ENCODE results near the gene HRC.
"Not testable (repeated sequence)": the region's sequence is repeated elsewhere in the genome, so short reads cannot be mapped to it uniquely, and the experiment has no call there.

Gene HRC

DNA sequence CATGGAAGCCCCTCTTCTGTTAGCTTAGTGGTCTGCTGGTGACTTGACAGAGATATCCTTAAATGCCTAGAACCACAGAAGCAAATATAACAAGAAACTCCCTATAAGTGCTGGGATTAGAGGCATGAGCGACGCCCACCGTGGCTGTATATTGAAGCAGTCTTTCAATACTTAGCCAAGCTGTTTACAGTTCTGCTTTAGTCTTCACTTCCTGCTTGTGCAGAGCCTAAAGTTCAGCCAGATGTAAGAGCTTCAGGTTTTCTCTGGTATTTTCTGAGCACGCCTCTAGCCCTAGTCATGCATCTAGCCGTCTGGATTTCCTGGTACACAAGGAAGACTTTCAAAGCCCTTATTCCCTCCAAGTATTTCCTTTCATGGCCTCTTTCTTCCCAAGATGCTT is 30.9 kb upstream of the HRC start:
- DNase-seq, result no peak
- Histone ChIP-seq H3K4me3 (ENCODE audit: insufficient read depth, low read depth, low read length, poor library complexity, severe bottlenecking) (no peak overlapping the region), H3K9me3 (ENCODE audit: control insufficient read depth, low read length) (no peaks in the 10 kb centered on the region), H3K27me3 (replicated peaks; ENCODE audit: control insufficient read depth, insufficient read depth, low read length, poor library complexity, severe bottlenecking) (no peaks in the 10 kb centered on the region), H3K4me1 (ENCODE audit: control insufficient read depth, insufficient read depth, low read length, poor library complexity, severe bottlenecking) (peaks cover 9% of the 10 kb centered on the region), H3K36me3 (ENCODE audit: control insufficient read depth, insufficient read depth, low read length) (no peaks in the 10 kb centered on the region), H3K27ac (ENCODE audit: insufficient read depth, low read length, poor library complexity, severe bottlenecking) (no peak overlapping the region)

DNA sequence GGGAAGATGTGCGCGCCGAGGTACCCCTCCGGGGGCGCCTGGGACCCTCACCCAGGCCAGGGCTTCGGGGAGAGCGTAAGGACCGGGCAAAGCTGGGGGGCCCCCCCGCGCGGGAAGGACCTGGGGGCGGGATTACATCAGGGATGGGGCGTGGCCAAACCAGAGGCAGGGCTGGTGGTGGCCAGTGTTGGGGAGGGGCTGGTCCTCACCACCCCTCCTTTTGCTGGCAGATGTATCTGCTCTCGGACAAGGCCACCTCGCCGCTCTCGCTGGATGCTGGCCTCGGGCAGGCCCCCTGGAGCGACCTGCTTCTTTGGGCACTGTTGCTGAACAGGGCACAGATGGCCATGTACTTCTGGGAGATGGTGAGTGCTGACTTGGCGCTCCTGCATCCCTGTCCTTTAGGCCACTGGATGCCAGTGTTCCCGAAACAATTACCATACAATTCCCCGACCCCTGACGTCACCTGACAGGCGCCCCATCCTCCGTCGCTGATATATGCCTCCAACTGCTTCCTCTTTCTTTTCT is 27.7 kb upstream of the HRC start:
- Histone ChIP-seq H3K27me3 (replicated peaks; ENCODE audit: control insufficient read depth, insufficient read depth, low read length, poor library complexity, severe bottlenecking) (no peaks in the 10 kb centered on the region), H3K9me3 (ENCODE audit: control insufficient read depth, low read length) (no peaks in the 10 kb centered on the region), H3K36me3 (ENCODE audit: control insufficient read depth, insufficient read depth, low read length) (no peaks in the 10 kb centered on the region), H3K4me1 (ENCODE audit: control insufficient read depth, insufficient read depth, low read length, poor library complexity, severe bottlenecking) (no peaks in the 10 kb centered on the region), H3K4me3 (ENCODE audit: insufficient read depth, low read depth, low read length, poor library complexity, severe bottlenecking) (no peak overlapping the region), H3K27ac (ENCODE audit: insufficient read depth, low read length, poor library complexity, severe bottlenecking) (no peak overlapping the region)
- DNase-seq, result no peak

DNA sequence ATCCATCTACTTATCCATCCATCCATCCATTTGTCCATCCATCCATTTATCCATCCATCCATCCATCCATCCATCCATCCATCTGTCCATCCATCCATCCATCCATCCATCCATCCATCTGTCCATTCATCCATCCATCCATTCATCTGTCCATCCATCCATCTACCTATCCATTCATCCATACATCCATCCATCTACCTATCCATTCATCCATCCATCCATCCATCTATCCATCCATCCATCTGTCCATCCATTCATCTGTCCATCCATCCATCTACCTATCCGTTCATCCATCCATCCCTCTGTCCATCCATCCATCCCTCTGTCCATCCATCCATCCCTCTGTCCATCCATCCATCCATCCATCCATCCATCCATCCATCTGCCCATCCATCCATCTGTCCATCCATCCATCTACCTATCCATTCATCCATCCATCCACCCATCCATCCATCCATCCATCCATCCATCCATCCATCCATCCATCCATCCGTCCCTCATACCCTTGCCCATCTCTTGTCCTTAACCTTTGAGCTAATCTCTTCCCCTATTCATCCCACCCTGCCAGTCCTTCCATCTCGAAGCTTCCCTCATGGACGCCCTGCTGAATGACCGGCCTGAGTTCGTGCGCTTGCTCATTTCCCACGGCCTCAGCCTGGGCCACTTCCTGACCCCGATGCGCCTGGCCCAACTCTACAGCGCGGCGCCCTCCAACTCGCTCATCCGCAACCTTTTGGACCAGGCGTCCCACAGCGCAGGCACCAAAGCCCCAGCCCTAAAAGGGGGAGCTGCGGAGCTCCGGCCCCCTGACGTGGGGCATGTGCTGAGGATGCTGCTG is 27.0 kb upstream of the HRC start:
- not testable (repeated sequence) for H3K36me3 ChIP-seq (ENCODE audit: control insufficient read depth, insufficient read depth, low read length); H3K4me1 ChIP-seq (ENCODE audit: control insufficient read depth, insufficient read depth, low read length, poor library complexity, severe bottlenecking); H3K4me3 ChIP-seq (ENCODE audit: insufficient read depth, low read depth, low read length, poor library complexity, severe bottlenecking); H3K9me3 ChIP-seq (ENCODE audit: control insufficient read depth, low read length); DNase-seq; H3K27me3 ChIP-seq (replicated peaks; ENCODE audit: control insufficient read depth, insufficient read depth, low read length, poor library complexity, severe bottlenecking); H3K27ac ChIP-seq (ENCODE audit: insufficient read depth, low read length, poor library complexity, severe bottlenecking)

DNA sequence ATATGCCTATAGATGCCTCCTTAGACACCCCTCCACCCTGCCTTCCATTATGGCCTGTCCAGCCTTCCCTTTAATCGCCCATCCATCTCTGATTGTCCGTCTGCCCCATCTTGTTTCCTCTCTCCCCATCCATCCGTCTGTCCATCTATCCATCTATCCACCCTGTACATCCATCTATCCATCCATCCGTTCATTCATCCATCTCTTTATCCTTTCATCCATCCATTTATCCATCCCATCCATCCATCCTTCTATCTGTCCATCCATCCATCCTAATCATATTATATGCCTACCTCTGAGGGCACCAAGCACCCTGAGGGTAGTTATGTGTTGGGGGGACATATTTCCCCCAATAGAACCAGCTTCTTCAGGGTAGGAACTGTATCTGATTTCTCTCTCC is 25.5 kb upstream of the HRC start:
- Histone ChIP-seq H3K9me3 (ENCODE audit: control insufficient read depth, low read length) (no peaks in the 10 kb centered on the region), H3K4me3 (ENCODE audit: insufficient read depth, low read depth, low read length, poor library complexity, severe bottlenecking) (no peak overlapping the region), H3K27me3 (replicated peaks; ENCODE audit: control insufficient read depth, insufficient read depth, low read length, poor library complexity, severe bottlenecking) (no peaks in the 10 kb centered on the region), H3K4me1 (ENCODE audit: control insufficient read depth, insufficient read depth, low read length, poor library complexity, severe bottlenecking) (no peaks in the 10 kb centered on the region), H3K27ac (ENCODE audit: insufficient read depth, low read length, poor library complexity, severe bottlenecking) (no peak overlapping the region), H3K36me3 (ENCODE audit: control insufficient read depth, insufficient read depth, low read length) (no peaks in the 10 kb centered on the region)
- DNase-seq, result no peak

DNA sequence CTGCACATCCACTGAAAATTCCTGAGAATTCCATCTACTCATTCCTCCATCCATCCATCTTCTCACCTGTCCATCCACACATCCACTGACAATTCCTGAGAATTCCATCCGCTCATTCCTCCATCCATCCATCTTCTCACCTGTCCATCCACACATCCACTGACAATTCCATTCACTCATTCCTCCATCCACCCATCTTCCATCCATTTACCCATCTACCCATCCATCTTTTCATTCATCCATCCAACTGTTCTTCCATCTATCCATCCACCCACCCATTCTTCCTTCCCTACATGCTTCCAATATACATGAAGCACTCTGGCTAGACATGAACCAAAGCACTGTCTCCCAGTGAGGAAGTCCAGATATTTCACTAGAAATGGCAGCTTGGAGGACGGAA is 18.0 kb upstream of the HRC start:
- H3K4me1 ChIP-seq (ENCODE audit: control insufficient read depth, insufficient read depth, low read length, poor library complexity, severe bottlenecking), result no peaks in the 10 kb centered on the region
- H3K4me3 ChIP-seq (ENCODE audit: insufficient read depth, low read depth, low read length, poor library complexity, severe bottlenecking), result no peak overlapping the region
- no peak overlapping the region for H3K27ac ChIP-seq (ENCODE audit: insufficient read depth, low read length, poor library complexity, severe bottlenecking)
- H3K27me3 ChIP-seq (replicated peaks; ENCODE audit: control insufficient read depth, insufficient read depth, low read length, poor library complexity, severe bottlenecking), result no peaks in the 10 kb centered on the region
- no peak for DNase-seq
- H3K9me3 ChIP-seq (ENCODE audit: control insufficient read depth, low read length), result no peaks in the 10 kb centered on the region
- no peaks in the 10 kb centered on the region for H3K36me3 ChIP-seq (ENCODE audit: control insufficient read depth, insufficient read depth, low read length)

DNA sequence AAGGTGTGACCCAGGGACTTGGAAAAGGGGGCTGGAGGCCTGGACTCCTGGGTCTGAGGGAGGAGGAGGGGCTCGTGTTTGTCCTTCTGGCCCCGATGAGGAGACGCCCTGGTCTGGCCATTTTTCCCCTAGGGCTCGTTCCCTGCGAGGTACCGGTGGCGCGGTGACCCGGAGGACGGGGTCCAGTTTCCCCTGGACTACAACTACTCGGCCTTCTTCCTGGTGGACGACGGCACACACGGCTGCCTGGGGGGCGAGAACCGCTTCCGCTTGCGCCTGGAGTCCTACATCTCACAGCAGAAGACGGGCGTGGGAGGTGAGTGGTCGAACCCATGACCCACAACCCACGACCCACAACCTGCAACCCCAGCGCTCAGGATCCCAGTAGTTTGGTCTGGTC is 13.2 kb upstream of the HRC start:
- Histone ChIP-seq H3K27ac (ENCODE audit: insufficient read depth, low read length, poor library complexity, severe bottlenecking) (no peak overlapping the region), H3K4me1 (ENCODE audit: control insufficient read depth, insufficient read depth, low read length, poor library complexity, severe bottlenecking) (no peaks in the 10 kb centered on the region), H3K9me3 (ENCODE audit: control insufficient read depth, low read length) (no peaks in the 10 kb centered on the region), H3K36me3 (ENCODE audit: control insufficient read depth, insufficient read depth, low read length) (no peaks in the 10 kb centered on the region), H3K4me3 (ENCODE audit: insufficient read depth, low read depth, low read length, poor library complexity, severe bottlenecking) (no peak overlapping the region), H3K27me3 (replicated peaks; ENCODE audit: control insufficient read depth, insufficient read depth, low read length, poor library complexity, severe bottlenecking) (no peaks in the 10 kb centered on the region)
- DNase-seq, result no peak

DNA sequence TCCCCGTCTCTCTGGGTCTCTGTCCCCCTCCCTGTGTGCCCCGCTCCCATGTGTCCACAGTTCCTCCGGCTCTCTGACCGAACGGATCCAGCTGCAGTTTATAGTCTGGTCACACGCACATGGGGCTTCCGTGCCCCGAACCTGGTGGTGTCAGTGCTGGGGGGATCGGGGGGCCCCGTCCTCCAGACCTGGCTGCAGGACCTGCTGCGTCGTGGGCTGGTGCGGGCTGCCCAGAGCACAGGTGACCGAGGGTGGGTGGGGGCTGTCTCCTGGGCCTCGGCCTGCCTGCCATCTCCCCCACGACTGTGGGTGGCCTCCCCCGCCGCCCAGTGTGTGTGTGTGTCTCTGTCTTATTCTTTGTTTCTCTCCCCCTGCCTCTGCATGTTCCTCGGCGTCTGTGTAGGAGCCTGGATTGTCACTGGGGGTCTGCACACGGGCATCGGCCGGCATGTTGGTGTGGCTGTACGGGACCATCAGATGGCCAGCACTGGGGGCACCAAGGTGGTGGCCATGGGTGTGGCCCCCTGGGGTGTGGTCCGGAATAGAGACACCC is 12.7 kb upstream of the HRC start:
- Histone ChIP-seq H3K4me1 (ENCODE audit: control insufficient read depth, insufficient read depth, low read length, poor library complexity, severe bottlenecking) (no peaks in the 10 kb centered on the region), H3K9me3 (ENCODE audit: control insufficient read depth, low read length) (no peaks in the 10 kb centered on the region), H3K36me3 (ENCODE audit: control insufficient read depth, insufficient read depth, low read length) (no peaks in the 10 kb centered on the region), H3K27me3 (replicated peaks; ENCODE audit: control insufficient read depth, insufficient read depth, low read length, poor library complexity, severe bottlenecking) (no peaks in the 10 kb centered on the region), H3K4me3 (ENCODE audit: insufficient read depth, low read depth, low read length, poor library complexity, severe bottlenecking) (no peak overlapping the region), H3K27ac (ENCODE audit: insufficient read depth, low read length, poor library complexity, severe bottlenecking) (no peak overlapping the region)
- DNase-seq, result no peak

DNA sequence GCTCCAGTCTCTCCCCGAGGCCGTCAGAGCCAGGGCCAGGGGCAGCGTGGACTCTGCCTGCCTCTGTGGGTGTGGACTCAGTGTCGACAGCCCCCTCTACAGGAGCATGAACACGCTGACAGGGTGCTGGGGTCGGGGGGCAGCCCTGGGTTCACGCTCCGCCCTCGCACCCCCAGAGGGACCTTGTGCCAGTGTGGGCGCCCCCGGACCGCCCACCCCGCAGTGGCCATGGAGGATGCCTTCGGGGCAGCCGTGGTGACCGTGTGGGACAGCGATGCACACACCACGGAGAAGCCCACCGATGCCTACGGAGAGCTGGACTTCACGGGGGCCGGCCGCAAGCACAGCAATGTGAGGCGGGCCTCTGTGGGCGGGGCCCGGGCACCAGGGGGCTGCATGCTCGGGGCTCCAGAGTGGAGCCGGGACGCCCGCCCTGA is 10.7 kb upstream of the HRC start:
- H3K4me1 ChIP-seq (ENCODE audit: control insufficient read depth, insufficient read depth, low read length, poor library complexity, severe bottlenecking), result no peaks in the 10 kb centered on the region
- no peak for DNase-seq
- no peaks in the 10 kb centered on the region for H3K9me3 ChIP-seq (ENCODE audit: control insufficient read depth, low read length)
- no peaks in the 10 kb centered on the region for H3K27me3 ChIP-seq (replicated peaks; ENCODE audit: control insufficient read depth, insufficient read depth, low read length, poor library complexity, severe bottlenecking)
- H3K36me3 ChIP-seq (ENCODE audit: control insufficient read depth, insufficient read depth, low read length), result no peaks in the 10 kb centered on the region
- no peak overlapping the region for H3K4me3 ChIP-seq (ENCODE audit: insufficient read depth, low read depth, low read length, poor library complexity, severe bottlenecking)
- no peak overlapping the region for H3K27ac ChIP-seq (ENCODE audit: insufficient read depth, low read length, poor library complexity, severe bottlenecking)

DNA sequence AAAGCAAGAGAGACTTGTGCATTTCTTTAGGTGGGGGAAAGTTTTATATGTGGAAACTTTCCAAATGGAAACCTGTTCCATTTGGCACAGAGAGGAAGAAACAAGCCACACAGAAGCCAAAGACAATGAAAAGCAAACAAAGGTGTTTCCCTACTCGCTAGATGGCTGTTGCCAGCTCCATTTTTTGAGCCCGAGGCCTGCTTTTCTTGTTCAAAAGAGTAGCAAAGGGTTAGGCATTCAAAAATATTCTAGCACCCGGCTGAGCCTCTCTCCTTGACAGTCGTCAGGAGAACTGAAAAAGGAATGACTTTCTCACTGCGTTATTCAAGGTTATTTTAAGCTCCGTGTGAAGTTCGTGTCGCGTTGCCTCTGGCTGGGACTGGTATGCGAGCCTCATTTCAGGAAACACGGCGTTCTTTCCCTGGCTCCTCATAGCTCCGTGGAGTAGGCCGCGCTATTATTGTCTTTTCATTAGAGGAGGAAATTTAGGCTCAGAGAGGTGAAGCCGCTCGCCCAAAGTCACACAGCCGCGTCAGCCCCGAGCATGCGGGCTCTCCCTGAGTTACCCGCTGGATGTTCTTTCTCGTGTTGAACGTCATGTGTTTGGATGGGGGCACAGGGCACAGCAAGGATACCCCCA is 10.0 kb upstream of the HRC start:
- Histone ChIP-seq H3K27ac (ENCODE audit: insufficient read depth, low read length, poor library complexity, severe bottlenecking) (no peak overlapping the region), H3K9me3 (ENCODE audit: control insufficient read depth, low read length) (no peaks in the 10 kb centered on the region), H3K36me3 (ENCODE audit: control insufficient read depth, insufficient read depth, low read length) (no peaks in the 10 kb centered on the region), H3K4me3 (ENCODE audit: insufficient read depth, low read depth, low read length, poor library complexity, severe bottlenecking) (no peak overlapping the region), H3K4me1 (ENCODE audit: control insufficient read depth, insufficient read depth, low read length, poor library complexity, severe bottlenecking) (no peaks in the 10 kb centered on the region), H3K27me3 (replicated peaks; ENCODE audit: control insufficient read depth, insufficient read depth, low read length, poor library complexity, severe bottlenecking) (no peaks in the 10 kb centered on the region)
- DNase-seq, result no peak

DNA sequence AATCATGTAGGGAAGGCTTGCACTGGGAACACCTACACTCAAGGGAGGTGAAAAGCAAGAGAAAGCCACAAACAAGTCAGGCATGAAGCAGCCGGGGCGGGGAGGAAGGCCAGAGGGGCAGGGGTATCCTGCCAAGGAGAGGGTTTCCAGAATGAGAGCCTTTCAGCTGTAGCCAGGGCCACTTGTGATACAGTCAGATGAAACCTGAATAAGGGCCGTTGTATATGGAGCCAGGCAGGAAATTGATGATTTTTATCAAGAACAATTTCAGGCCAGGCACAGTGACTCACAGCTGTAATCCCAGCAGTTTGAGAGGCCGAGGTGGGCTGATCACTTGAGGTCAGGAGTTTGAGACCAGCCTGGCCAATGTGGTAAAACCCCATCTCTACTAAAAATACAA is 6.8 kb upstream of the HRC start:
- DNase-seq, result no peak
- no peak overlapping the region for H3K4me3 ChIP-seq (ENCODE audit: insufficient read depth, low read depth, low read length, poor library complexity, severe bottlenecking)
- no peaks in the 10 kb centered on the region for H3K9me3 ChIP-seq (ENCODE audit: control insufficient read depth, low read length)
- H3K27ac ChIP-seq (ENCODE audit: insufficient read depth, low read length, poor library complexity, severe bottlenecking), result no peak overlapping the region
- no peaks in the 10 kb centered on the region for H3K36me3 ChIP-seq (ENCODE audit: control insufficient read depth, insufficient read depth, low read length)
- H3K4me1 ChIP-seq (ENCODE audit: control insufficient read depth, insufficient read depth, low read length, poor library complexity, severe bottlenecking), result no peaks in the 10 kb centered on the region
- peaks cover 24% of the 10 kb centered on the region for H3K27me3 ChIP-seq (replicated peaks; ENCODE audit: control insufficient read depth, insufficient read depth, low read length, poor library complexity, severe bottlenecking)

Data from effector memory CD4-positive, alpha-beta T cell (primary cell).